NCI-H2081 treated with DMSO at 0.1 percent for 48 hours (cell line): ENCODE results near the gene HNRNPH3.

Experiments
- DNase-seq: peaks from one replicate; lab custom pipeline; 2025; lab: John Stamatoyannopoulos, UW

The HNRNPH3 gene

DNA sequence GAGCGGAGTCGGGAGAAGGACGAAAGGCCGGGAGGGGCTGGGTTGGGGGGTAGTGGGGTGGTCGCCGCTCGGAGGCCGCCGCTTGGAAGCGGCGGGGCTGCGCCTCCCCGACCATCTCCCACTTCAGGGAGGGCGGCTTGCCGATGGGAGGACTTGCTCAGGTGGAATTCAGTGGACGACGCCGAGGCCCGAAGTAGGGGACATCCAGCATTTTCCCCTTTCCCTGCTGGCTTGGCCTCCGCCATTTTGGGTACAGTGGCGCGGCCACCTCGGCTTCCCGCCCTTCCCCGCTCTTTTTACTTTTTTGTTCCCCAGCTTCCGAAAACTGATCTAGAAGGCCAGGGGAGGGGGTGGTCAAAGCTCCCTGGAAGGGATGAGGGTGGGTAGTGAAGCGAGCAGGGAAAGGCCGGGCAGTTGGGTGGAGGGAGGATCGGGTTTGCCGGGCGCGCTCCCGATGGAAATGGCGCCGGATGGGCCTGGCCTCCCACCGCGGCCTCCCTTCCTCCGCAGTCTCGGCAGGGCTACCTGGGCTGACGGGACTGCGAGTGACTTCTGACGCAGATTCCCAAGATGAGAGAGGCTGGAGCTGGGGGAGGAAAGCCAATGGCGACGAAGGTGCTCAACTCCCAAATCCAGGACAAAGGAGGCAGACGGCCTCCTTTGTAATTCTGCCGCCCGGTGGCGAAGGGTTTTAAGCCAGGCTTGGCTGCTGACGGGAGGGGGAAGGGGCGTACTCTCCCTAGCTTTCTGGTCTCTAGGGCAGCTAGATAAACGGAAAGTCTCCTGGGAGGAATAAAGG lies 594 bp downstream of the HNRNPH3 start, which contains the start of gene PBLD:
PBLD (minus strand) TSS at position 670 of the 799 bp plus-strand sequence. CDS start 26,084 bp downstream, outside the sequence.
- no peak for DNase-seq

DNA sequence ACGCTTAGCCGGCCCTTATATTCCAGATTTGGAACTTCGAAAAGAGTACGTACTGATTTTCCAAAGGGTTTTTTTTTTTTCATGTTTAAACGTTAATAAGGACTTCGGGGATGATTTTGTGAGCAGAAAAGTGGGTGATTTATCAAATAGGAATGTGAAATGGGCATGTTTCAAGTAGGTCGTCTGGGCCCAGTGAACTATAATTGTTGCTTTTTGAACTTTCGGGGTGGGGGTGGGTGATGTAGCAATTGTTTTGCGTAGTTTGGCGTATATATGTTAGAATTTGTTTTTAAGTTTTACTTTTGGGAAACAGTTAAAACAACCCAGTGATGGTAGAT lies 1.2 kb downstream of the HNRNPH3 start:
- no peak for DNase-seq

DNA sequence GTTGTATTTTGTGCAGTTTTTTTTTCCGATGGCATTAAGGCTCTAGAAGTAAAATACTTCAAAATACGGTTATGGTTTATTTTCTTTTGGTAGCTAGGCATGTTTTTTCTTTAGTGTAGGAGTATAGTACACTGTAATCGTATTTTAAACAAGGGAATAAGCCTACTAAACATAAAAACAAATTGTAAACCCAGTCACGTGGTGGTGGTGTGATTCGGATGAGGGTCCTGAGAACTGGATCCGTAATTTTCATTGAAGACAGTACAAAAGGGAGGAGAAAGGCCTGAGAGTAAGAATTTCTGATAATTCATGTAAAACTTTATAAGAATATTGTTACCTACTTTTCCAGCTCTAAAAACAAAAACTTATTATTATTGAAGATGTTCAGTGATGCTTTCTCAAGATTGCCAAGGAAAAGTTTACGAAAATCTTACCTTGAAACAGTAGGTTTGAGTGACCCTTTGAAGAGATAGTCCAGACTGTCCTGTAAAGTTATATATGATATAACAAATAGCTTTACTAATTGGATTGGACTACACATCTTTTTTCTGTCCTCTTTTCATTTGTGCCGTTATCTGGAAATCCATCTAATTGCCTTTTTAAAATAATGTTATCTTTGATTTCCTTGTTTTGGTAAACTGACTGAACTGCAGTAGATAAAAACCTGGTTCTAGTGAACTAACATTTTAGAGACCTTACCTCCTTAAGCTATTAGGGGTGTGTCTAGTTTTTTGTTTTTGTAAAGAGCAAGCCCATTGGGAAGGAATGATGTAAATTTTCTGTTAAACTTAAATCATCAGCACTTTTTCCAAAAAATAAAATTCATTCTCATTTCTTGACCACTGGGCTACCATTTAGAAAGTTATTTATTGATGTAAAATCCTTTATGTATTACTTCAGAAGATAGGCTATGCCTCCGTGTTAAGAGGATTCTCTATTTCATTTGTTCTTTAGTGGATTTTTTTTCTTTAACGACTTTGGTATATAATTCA lies 1.9 kb downstream of the HNRNPH3 start:
- no peak for DNase-seq

DNA sequence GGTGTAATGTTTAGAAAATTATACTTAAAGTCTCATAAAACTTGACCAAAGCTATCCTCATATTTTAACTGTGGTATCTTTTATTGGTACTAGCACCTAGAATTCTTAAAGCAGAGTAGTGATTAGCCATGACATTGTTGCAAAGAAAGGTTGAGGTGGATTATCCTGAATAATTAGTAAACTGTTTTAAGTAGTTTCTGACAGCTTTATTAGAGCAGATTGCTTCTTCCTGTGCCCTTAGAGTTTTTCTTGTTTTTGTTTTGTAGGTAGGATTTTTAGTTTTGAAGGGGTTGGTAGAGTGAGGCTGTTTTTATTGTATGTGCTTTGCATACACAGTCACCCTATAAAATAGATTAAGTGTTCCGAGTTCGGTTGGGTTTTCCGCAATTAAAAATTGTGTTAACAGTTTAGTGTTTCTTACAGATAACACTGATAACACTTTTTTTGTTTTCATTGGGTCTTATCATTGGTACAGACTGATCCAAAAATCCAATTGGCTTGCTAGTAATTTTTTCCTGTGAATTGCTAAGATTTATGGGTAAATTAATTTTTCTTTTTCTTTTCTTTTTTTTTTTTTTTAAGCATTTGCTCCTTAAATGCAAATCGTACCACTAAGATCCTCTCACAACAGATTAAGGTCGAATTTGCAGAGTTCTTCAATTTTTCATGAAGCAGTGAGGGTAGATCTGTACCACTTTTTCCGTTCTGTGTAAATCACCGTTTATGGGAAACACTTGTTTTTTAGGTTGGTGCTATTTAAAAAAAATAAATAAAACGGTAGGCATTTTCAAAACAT lies 3.0 kb downstream of the HNRNPH3 start:
- DNase-seq: no peak

GRCh38 chr10:68336754-68337351 lies 5.0 kb downstream of the HNRNPH3 start:
- DNase-seq: no peak

GRCh38 chr10:68340358-68341080 lies 8.7 kb downstream of the HNRNPH3 start:
- no peak for DNase-seq

GRCh38 chr10:68342909-68343516 lies 11.1 kb downstream of the HNRNPH3 start:
- DNase-seq: no peak

DNA sequence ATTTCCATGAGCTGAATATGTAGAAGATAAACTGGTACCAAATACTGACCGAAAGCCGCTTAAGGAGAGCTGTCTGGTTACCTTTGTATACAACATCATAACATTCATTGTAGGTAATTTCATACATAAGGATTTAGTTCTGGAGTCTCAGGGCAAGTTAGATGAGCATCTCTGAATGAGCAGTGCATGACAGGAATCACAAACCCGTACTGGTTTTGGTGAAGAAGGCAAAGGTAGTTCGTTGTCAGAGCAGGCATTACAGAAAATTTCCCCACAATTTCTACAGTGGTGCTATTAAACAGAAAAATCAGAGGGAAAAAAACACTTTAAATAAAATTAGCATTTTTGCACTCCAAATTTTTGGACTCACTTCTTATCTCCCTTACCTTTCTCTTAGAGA lies 13.8 kb downstream of the HNRNPH3 start:
- DNase-seq: no peak

DNA sequence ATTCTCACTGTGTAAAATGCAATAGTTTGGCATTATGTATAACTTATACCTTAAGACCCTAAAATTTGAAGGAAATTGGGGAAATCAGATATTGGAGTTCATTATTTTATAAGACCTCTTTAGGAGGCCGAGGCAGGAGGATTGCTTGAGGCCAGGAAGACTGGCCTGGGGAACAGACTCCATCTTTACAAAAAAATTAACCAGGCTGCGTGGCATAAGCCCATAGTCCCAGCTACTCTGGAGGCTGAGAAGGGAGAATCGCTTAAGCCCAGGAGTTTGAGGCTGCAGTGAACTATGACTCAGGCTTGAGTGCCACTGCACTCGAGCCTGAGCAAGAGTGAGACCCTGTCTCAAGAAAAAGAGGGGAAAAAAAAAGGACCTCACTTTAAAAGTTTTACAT lies 14.9 kb downstream of the HNRNPH3 start:
- DNase-seq: no peak

DNA sequence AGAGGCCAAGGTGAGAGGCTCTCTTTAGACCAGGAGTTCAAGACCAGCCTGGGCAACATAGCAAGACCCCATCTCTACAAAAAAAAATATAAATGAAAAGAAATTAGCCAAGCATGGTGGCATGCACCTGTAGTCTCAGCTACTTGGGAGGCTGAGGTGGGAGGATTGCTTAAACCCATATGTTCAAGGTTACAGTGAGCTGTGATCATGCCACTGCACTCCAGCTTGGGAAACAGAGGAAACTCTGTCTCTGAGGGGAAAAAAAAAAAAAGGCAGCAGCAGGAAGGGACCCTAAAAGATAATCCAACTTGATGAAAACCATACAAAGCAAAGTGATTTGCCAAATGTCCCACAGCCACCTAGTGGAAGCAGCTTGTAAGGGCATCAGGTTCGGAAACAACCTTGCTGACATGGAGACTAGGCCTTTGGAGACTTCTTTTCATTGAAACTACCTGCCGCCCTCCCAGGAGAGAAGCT lies 16.4 kb downstream of the HNRNPH3 start:
- DNase-seq: no peak

DNA sequence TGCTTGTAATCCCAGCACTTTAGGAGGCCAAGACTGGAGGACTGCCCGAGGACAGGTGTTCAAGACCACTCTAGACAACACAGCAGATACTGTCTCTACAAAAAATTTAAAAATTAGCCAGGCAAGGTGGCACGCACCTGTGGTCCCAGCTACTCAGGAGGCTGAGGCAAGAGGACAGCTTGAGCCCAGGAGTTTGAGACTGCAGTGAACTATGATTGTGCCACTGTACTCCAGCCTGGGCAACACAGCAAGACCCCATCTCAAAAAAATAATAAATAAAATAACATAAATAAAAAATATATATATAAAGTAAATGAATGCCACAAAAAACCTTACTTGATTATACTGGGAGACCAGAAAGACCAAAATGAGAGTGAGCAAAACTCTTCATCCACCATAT lies 21.7 kb downstream of the HNRNPH3 start:
- no peak for DNase-seq

DNA sequence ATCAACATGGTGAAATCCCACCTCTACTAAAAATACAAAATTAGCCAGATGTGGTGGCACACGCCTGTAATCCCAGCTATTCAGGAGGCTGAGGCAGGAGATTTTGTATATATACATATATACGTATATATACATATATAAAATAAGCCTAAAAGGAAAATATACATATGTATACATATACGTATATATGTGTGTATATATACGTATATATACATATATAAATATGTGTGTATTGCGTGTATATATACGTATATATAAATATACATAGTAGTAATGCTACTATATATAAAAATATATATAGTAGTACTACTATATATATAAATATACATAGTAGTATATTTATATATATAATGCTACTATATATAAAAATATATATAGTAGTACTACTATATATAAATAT lies 27.3 kb downstream of the HNRNPH3 start:
- no peak for DNase-seq

DNA sequence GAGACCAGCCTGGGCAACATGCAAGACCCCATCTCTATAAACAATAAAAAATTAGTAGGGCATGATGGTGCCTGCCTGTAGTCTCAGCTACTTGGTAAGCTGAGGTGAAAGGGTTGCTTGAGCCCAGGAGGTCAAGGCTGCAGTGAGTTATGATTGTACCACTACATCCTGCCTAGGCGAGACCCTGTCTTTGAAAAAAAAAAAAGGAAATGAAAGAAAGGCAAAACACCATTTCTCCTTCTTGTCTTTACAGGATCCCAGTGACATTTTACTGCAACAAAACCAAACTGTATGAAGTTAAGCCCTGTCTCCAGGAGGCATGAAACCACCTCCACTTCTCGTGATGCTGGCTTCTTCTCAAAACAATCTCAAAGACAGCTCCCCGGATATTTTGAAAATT lies 30.7 kb downstream of the HNRNPH3 start:
- no peak for DNase-seq

GRCh38 chr10:68364101-68364886 lies 32.4 kb downstream of the HNRNPH3 start:
- no peak for DNase-seq

DNA sequence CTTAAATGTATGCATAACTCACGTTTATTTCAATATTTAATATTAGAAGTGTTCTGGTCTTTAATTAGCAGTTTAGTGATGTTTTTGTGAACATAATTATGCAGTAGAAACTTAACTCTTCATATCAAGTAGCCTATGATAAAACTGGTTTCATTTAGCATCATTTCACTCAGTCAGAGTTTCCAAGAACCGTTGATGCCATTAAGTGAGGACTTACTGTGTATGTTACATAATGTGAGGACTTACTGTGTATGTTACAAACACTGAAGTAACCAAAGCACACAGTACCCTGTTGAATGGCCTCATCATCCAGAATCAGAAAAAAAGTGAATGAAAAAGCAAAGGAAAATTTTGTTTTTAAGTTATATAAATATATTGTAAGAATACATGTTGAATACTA lies 33.7 kb downstream of the HNRNPH3 start:
- no peak for DNase-seq

DNA sequence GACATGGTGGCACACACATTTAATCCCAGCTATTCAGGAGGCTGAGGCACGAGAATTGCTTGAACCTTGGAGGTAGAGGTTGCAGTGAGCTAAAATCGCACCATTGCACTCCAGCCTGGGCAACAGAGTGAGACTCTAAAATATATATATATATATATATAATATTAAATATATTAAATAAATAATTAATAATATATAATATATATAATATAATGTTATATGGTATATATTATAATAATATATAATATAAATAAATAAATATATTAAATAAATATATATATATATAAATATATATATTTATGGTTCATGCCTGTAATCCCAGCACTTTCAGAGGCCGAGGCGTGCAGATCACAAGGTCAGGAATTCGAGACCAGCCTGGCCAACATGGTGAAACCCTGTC lies 34.7 kb downstream of the HNRNPH3 start:
- DNase-seq: no peak

GRCh38 chr10:68367121-68367520 lies 35.3 kb downstream of the HNRNPH3 start:
- no peak for DNase-seq

DNA sequence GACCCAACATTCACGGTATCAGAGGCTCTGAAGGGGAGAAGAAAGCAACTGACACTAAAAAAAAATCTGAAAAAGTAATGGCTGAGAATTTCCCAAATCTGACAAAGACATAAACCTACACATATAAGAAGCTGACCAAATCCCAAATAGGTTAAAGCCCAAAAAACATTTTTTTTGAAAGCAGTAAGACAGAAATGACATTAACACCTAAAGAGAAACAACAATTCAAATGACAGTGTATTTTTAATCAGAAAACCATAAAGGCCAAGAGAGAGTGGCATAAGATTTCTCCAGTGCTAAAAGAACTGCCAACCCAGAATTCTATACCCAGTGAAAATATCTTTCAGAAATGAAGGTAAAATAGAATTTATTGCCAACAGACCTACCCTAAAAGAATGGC lies 39.7 kb downstream of the HNRNPH3 start:
- DNase-seq: no peak

DNA sequence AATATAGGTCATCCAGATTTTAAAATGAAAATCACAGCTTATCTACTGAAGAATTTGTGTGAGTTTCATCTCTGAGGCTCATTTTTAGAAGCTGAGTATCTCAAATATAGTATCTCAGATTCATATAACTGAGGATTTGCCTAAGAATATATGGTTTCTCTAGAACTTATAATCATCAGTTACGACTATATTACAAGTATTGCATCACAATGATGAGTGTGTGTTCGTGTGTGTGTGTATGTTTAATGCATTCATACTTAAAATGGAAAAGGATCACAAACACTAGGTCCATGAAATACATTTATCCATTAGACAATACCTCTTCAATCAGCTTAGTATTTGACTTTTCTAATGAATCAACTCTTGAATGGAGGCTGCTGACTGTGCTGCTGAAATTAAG lies 53.9 kb downstream of the HNRNPH3 start:
- no peak for DNase-seq
